ENCODE results near the gene KCNK16.

DNA sequence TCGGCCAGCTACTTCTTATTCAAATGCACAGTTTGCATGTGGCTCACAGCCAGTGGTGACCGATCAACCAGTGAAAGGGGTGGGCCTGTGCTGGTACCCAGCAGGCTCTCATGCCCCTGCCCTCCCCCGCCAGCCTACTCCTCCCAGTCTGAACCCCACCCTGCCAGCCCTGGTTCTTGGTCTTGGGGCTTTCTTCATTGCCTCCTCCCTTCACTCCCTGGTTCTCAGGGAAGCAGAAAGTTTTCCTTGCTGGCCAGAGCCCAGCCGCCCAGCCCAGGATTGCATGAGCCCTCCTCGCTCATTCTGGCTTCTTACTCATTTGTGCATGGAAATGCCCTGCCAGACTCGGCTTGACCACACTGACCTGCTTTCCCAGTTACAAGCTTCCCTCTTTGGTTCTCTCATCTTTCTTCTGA lies 49.1 kb downstream of the KCNK16 start:
- TF ChIP-seq CTCF (IDR thresholded peaks at IDR 0.05), result no peak
- no peak for TF ChIP-seq POLR2AphosphoS5 (IDR thresholded peaks at IDR 0.05)
